MCF 10A (cell line): Measurements from ENCODE around the gene NDUFS8. TPM values are rescaled to one million over a fixed set of nuclear protein-coding genes. Genes with fewer than 3 reads are reported as not detected.

Experiments used
- BruUV-seq: library from RNA; stranded (reverse); fragments of 400-500 nt; replicated peaks from 2 replicates; lab custom pipeline; 2021; lab: Mats Ljungman, UMichigan
- CTCF ChIA-PET: fragments of 300-600 bp; sonication (Branson Sonifier 250); formaldehyde crosslinking; extraction: SDS; loops from one replicate; lab custom pipeline; 2021; ENCODE audit warnings: antibody characterized with exemption, inconsistent platforms; lab: Yijun Ruan, JAX
- POLR2A ChIA-PET: fragments of 300-600, 350-650 bp; sonication (Branson Sonifier 250); formaldehyde crosslinking; extraction: SDS; loops from one replicate; lab custom pipeline; 2020; ENCODE audit warnings: antibody characterized with exemption, inconsistent platforms; lab: Yijun Ruan, JAX
- DNase-seq: peaks from one replicate; pipeline ENCODE4 v3.0.0-alpha.2; 2018; ENCODE audit not compliant: unreplicated experiment
- H3K27ac Mint-ChIP-seq: one replicate; pipeline ENCODE4 v1.8.0; 2022; ENCODE audit warnings: mild to moderate bottlenecking, low read depth, mixed read lengths; ENCODE audit not compliant: unreplicated experiment
- H3K27me3 Mint-ChIP-seq: one replicate; pipeline ENCODE4 v1.8.0; 2022; ENCODE audit warnings: mixed read lengths; ENCODE audit not compliant: insufficient read depth, unreplicated experiment
- H3K36me3 Mint-ChIP-seq: one replicate; pipeline ENCODE4 v1.8.0; 2022; ENCODE audit warnings: mild to moderate bottlenecking, moderate library complexity, mixed read lengths; ENCODE audit not compliant: insufficient read depth, unreplicated experiment
- H3K4me1 Mint-ChIP-seq: one replicate; pipeline ENCODE4 v1.8.0; 2022; ENCODE audit warnings: mixed read lengths; ENCODE audit not compliant: insufficient read depth, unreplicated experiment
- H3K4me3 Mint-ChIP-seq: one replicate; pipeline ENCODE4 v1.8.0; 2022; ENCODE audit warnings: mild to moderate bottlenecking, moderate library complexity, mixed read lengths; ENCODE audit not compliant: unreplicated experiment
- H3K9me3 Mint-ChIP-seq: one replicate; pipeline ENCODE4 v1.8.0; 2022; ENCODE audit warnings: mixed read lengths; ENCODE audit not compliant: unreplicated experiment
- intact Hi-C: fragments of 100-400 bp; cut with micrococcal nuclease; formaldehyde crosslinking; loops from 2 replicates; pipeline ENCODE4 v1.14.1; 2022
- total RNA-seq: library from RNA; stranded (reverse); gene quantifications from 2 replicates; pipeline ENCODE4 v1.2.3, GENCODE V29; 2022
- TF ChIP-seq, protein P1 (sequence below): fragments of 200-600 bp; IDR thresholded peaks from one replicate; pipeline ENCODE4 v1.8.0; 2022; ENCODE audit warnings: antibody characterized with exemption, mild to moderate bottlenecking; ENCODE audit not compliant: unreplicated experiment

NDUFS8 gene
- total RNA-seq, 1 experiment from 2014 or later = 211 TPM

DNA sequence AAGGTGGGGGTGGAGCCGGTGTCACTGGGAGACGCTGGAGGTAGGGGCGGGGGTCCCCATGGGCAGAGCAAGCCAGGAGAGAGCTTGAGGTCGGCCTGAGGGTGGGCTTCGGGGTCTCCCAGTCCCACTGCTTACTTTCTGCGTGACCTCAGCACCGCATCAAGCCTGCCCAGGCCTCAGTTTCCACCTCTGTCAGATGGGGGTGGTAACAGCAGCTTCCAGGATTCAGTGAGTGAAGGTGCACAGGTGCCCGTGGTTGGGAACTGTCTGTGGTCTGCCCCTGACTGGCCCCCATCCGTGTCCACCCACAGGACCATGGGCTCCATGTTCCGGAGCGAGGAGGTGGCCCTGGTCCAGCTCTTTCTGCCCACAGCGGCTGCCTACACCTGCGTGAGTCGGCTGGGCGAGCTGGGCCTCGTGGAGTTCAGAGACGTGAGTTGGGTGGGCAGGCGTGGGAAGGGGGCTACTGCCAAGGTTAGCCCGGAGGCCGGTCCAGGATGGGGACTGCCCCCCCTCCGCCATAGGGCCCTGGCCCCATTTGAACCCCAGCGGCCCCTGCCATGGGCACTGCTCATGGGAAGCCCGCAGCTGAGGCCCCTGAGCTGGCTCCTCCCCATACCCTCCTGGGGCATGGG is 10.6 kb downstream of the NDUFS8 start:
- Mint-ChIP-seq H3K4me1 (no peaks in the 10 kb centered on the region), H3K9me3 (no peaks in the 10 kb centered on the region), H3K36me3 (no peaks in the 10 kb centered on the region), H3K4me3 (no peak overlapping the region), H3K27me3 (no peaks in the 10 kb centered on the region), H3K27ac (no peak overlapping the region)
- POLR2A ChIA-PET = no interaction called here
- TF ChIP-seq, protein P1, sequence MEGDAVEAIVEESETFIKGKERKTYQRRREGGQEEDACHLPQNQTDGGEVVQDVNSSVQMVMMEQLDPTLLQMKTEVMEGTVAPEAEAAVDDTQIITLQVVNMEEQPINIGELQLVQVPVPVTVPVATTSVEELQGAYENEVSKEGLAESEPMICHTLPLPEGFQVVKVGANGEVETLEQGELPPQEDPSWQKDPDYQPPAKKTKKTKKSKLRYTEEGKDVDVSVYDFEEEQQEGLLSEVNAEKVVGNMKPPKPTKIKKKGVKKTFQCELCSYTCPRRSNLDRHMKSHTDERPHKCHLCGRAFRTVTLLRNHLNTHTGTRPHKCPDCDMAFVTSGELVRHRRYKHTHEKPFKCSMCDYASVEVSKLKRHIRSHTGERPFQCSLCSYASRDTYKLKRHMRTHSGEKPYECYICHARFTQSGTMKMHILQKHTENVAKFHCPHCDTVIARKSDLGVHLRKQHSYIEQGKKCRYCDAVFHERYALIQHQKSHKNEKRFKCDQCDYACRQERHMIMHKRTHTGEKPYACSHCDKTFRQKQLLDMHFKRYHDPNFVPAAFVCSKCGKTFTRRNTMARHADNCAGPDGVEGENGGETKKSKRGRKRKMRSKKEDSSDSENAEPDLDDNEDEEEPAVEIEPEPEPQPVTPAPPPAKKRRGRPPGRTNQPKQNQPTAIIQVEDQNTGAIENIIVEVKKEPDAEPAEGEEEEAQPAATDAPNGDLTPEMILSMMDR = no peak
- DNase-seq = no peak
- BruUV-seq = no TSS peak
- intact Hi-C loops = no loop called here
- CTCF ChIA-PET = interaction anchor here (1.3 kb wide), 1 partner anchor 8 kb away, joined by 3 read pairs; no protein-coding TSS in a partner anchor

DNA sequence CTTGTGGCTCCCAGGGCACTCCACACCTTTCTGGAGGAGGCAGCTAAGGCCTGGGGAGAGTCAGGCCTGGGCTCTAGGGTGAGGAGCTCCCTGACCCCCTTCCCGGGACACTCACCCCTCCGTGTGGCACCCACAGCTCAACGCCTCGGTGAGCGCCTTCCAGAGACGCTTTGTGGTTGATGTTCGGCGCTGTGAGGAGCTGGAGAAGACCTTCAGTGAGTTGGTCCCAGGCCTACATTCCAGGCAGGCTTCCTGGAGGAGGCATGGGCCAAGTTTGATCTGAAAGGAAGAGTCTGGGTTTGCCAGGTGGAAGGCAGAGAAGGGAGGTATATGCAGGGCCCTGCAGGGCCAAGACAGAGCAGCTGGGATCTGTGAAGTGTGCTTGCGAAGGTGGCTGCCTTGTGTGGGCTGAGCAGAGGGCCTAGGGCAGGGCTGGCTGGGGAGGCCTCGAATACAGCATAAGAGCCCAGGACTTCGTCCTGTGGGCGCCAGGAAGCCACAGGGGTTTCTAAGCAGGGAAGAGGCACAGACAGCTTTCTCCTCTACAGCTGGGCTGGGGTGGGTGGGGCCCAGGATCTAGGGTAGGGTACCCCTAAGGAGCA is 11.2 kb downstream of the NDUFS8 start:
- BruUV-seq = no TSS peak
- no peaks in the 10 kb centered on the region for H3K27me3 Mint-ChIP-seq
- H3K4me1 Mint-ChIP-seq = no peaks in the 10 kb centered on the region
- no peaks in the 10 kb centered on the region for H3K9me3 Mint-ChIP-seq
- TF ChIP-seq, protein P1 = no peak
- intact Hi-C loops = no loop called here
- no peak overlapping the region for H3K27ac Mint-ChIP-seq
- ChIA-PET POLR2A (interaction anchor here (0.7 kb wide), 2 partner anchors 13 to 1990 kb away, joined by 3 read pairs; no protein-coding TSS in a partner anchor), CTCF (interaction anchor here (1.3 kb wide), 1 partner anchor 9 kb away, joined by 3 read pairs; no protein-coding TSS in a partner anchor)
- no peak for DNase-seq
- no peaks in the 10 kb centered on the region for H3K36me3 Mint-ChIP-seq
- H3K4me3 Mint-ChIP-seq = no peak overlapping the region

DNA sequence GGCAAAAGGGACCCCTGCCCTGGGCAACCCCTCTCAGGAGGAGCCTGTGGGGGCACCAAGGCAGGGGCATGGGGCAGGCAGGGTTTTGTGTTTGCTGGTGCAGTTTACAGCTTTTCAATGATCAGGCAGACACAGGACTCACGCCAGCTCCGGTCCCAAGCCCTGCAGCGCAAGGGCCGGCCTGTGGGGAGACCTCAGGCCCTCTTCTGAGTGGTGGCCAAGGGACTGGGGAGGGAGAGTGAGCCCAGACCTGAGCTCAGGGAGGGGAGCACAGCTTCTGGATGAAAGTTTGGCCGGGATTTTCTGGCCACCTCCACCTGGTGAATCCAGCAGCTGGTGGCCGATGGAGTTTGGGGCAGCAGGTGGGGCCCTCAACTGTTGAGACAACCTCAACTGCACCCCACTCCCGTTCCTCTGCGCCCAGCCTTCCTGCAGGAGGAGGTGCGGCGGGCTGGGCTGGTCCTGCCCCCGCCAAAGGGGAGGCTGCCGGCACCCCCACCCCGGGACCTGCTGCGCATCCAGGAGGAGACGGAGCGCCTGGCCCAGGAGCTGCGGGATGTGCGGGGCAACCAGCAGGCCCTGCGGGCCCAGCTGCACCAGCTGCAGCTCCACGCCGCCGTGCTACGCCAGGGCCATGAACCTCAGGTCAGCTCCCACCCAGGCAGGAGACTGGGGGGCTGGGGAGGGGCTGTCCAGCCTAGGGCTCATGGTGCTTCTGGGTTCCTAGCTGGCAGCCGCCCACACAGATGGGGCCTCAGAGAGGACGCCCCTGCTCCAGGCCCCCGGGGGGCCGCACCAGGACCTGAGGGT is 11.9 kb downstream of the NDUFS8 start:
- no peak for DNase-seq
- Mint-ChIP-seq H3K9me3 (no peaks in the 10 kb centered on the region), H3K36me3 (no peaks in the 10 kb centered on the region), H3K4me1 (no peaks in the 10 kb centered on the region), H3K27me3 (no peaks in the 10 kb centered on the region), H3K4me3 (no peak overlapping the region), H3K27ac (no peak overlapping the region)
- TF ChIP-seq, protein P1 = no peak
- intact Hi-C loops = no loop called here
- ChIA-PET POLR2A (interaction anchor here (0.5 to 0.7 kb wide), 3 partner anchors 14 to 1991 kb away, joined by 3 read pairs; no protein-coding TSS in a partner anchor), CTCF (no interaction called here)
- BruUV-seq = no TSS peak

DNA sequence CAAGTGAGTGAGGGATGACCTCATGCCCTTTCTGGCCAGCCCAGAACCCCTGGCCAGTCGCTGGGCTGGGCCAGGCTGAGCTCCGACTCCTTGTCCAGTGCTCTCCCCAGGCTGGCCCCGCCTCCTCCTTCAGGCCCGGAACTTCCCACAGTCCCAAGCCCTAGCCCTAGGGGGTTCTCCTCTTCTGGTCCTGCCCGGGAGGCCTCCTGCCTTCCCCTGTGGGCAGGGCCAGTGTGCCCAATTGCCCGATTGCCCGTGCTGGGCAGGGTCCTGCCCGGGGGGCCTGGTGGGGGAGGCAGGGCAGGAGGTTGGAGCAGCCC is 12.5 kb downstream of the NDUFS8 start:
- Mint-ChIP-seq H3K36me3 (no peaks in the 10 kb centered on the region), H3K4me1 (no peaks in the 10 kb centered on the region), H3K27me3 (no peaks in the 10 kb centered on the region), H3K4me3 (no peak overlapping the region), H3K27ac (no peak overlapping the region), H3K9me3 (no peaks in the 10 kb centered on the region)
- TF ChIP-seq, protein P1 = no peak
- ChIA-PET CTCF (no interaction called here), POLR2A (interaction anchor here (0.5 to 0.6 kb wide), 2 partner anchors 21 to 911 kb away, joined by 3 read pairs; no protein-coding TSS in a partner anchor)
- no peak for DNase-seq
- intact Hi-C loops = no loop called here
- BruUV-seq = no TSS peak
